H1 (cell line): ENCODE data around the gene RXRA. TPM values are rescaled to one million over a fixed set of nuclear protein-coding genes. Genes with fewer than 3 reads are reported as not detected.
A peak's percentile ranks its signal among the peaks of the same experiment; 100 is the strongest.

Experiments
- CTCF ChIA-PET: fragments of 300-600 bp; sonication (Branson Sonifier 250); formaldehyde crosslinking; loops from one replicate; lab custom pipeline; 2021; ENCODE audit not compliant: partially characterized antibody; lab: Charles Lee
- POLR2A ChIA-PET: fragments of 300-600 bp; sonication (Branson Sonifier 250); formaldehyde crosslinking; loops from one replicate; lab custom pipeline; 2021; ENCODE audit warnings: inconsistent platforms; ENCODE audit not compliant: partially characterized antibody; lab: Charles Lee
- DNase-seq, 2 experiments: peaks; one replicate each; pipeline versions ENCODE4 v3.0.0 to v3.0.0-alpha.2; 2010 to 2022; ENCODE audit warnings: low spot score in 2 of 2, low read depth in 1 of 2, mixed read lengths in 1 of 2
- FAIRE-seq: peaks from 2 replicates; lab custom pipeline; 2011; peaks lifted over from hg19 to GRCh38; lab: Jason Lieb, UNC
- H2AFZ ChIP-seq: 2 replicates; pipeline ENCODE4 v1.8.1; 2012; ENCODE audit warnings: low read length, inconsistent platforms
- H2AK5ac ChIP-seq: 2 replicates; pipeline ENCODE4 v1.6.1; 2013; ENCODE audit warnings: low read depth, low read length
- H2BK120ac ChIP-seq: replicated peaks from 2 replicates; pipeline ENCODE3; 2013; ENCODE audit warnings: low read depth, low read length, inconsistent platforms
- H2BK12ac ChIP-seq: 2 replicates; pipeline ENCODE4 v1.6.1; 2013; ENCODE audit warnings: low read depth, low read length
- H2BK15ac ChIP-seq: 2 replicates; pipeline ENCODE4 v1.6.1; 2013; ENCODE audit warnings: low read length
- H2BK20ac ChIP-seq: 2 replicates; pipeline ENCODE4 v1.6.1; 2013; ENCODE audit warnings: low read length
- H2BK5ac ChIP-seq: 2 replicates; pipeline ENCODE4 v1.6.1; 2013; ENCODE audit warnings: low read depth, low read length
- H3K14ac ChIP-seq: 2 replicates; pipeline ENCODE4 v1.6.1; 2013; ENCODE audit warnings: inconsistent platforms; ENCODE audit not compliant: insufficient read length
- H3K18ac ChIP-seq: 2 replicates; pipeline ENCODE4 v1.6.1; 2013; ENCODE audit warnings: low read length; ENCODE audit errors: extremely low read depth
- H3K23ac ChIP-seq: 2 replicates; pipeline ENCODE4 v1.6.1; 2013; ENCODE audit warnings: inconsistent platforms; ENCODE audit not compliant: insufficient read length
- H3K23me2 ChIP-seq: 2 replicates; pipeline ENCODE4 v1.6.1; 2013; ENCODE audit warnings: low read depth, low read length
- H3K27ac ChIP-seq: 2 replicates; pipeline ENCODE4 v1.6.1; 2011; ENCODE audit warnings: low read depth, low read length, inconsistent platforms
- H3K27me3 ChIP-seq, 4 experiments: replicated peaks in 1 of 4; 1 replicate in 1 of 4; 2 replicates in 3 of 4; pipeline versions ENCODE4 v1.6.1 to v1.8.1; 2011 to 2013; ENCODE audit warnings: low read length in 3 of 4, mild to moderate bottlenecking in 3 of 4, inconsistent platforms in 2 of 4, mixed read lengths in 2 of 4, moderate library complexity in 1 of 4; ENCODE audit not compliant: control insufficient read depth in 3 of 4, insufficient read depth in 3 of 4; ENCODE audit errors: extremely low read depth in 1 of 4
- H3K36me3 ChIP-seq, 4 experiments: 2 replicates each; pipeline versions ENCODE4 v1.6.1 to v1.8.1; 2011 to 2013; ENCODE audit warnings: mild to moderate bottlenecking in 4 of 4, low read length in 3 of 4, moderate library complexity in 2 of 4, control low read depth in 1 of 4, inconsistent platforms in 1 of 4; ENCODE audit not compliant: insufficient read depth in 4 of 4, control insufficient read depth in 2 of 4
- H3K4ac ChIP-seq: replicated peaks from 2 replicates; pipeline ENCODE3; 2013; ENCODE audit warnings: low read length, low read depth, mixed read lengths, inconsistent platforms; ENCODE audit not compliant: insufficient read length
- H3K4me1 ChIP-seq, 4 experiments: replicated peaks in 1 of 4; 1 replicate in 1 of 4; 2 replicates in 3 of 4; pipeline versions ENCODE4 v1.6.1 to v1.8.1; 2011 to 2013; ENCODE audit warnings: low read length in 3 of 4, inconsistent platforms in 2 of 4, mixed read lengths in 1 of 4; ENCODE audit not compliant: insufficient read depth in 4 of 4, control insufficient read depth in 3 of 4
- H3K4me2 ChIP-seq, 2 experiments: 2 replicates each; pipeline versions ENCODE4 v1.6.1 to v1.8.1; 2011 to 2013; ENCODE audit warnings: low read depth in 2 of 2, low read length in 2 of 2, control low read depth in 1 of 2, inconsistent platforms in 1 of 2, mild to moderate bottlenecking in 1 of 2; ENCODE audit not compliant: insufficient read depth in 1 of 2
- H3K4me3 ChIP-seq, 4 experiments: fragments of 200-600, 300-600 bp in 1 of 4; sonication (generic), shearing (Covaris generic), sonication (Bioruptor Twin) in 1 of 4; 2 replicates each; pipeline versions ENCODE4 v1.5.1 to v1.8.1; 2011 to 2016; ENCODE audit warnings: low read length in 4 of 4, low read depth in 3 of 4, control low read depth in 2 of 4, inconsistent platforms in 2 of 4, mild to moderate bottlenecking in 2 of 4, mixed read lengths in 1 of 4, moderate library complexity in 1 of 4; ENCODE audit not compliant: insufficient read depth in 2 of 4; ENCODE audit errors: extremely low read depth in 1 of 4
- H3K56ac ChIP-seq: replicated peaks from 2 replicates; pipeline ENCODE3; 2013; ENCODE audit warnings: low read depth, mild to moderate bottlenecking, mixed read lengths, low read length, inconsistent platforms; ENCODE audit not compliant: insufficient read length
- H3K79me1 ChIP-seq: 2 replicates; pipeline ENCODE4 v1.6.1; 2013; ENCODE audit warnings: low read depth, low read length, control low read depth
- H3K79me2 ChIP-seq, 2 experiments: 2 replicates each; pipeline versions ENCODE4 v1.6.1 to v1.8.1; 2012 to 2013; ENCODE audit warnings: low read length in 2 of 2, mild to moderate bottlenecking in 2 of 2, inconsistent platforms in 1 of 2; ENCODE audit not compliant: insufficient read depth in 2 of 2, control insufficient read depth in 1 of 2
- H3K9ac ChIP-seq, 4 experiments: replicated peaks in 1 of 4; 1 replicate in 1 of 4; 2 replicates in 3 of 4; pipeline versions ENCODE4 v1.6.1 to v1.8.1; 2011 to 2013; ENCODE audit warnings: low read depth in 3 of 4, low read length in 3 of 4, control low read depth in 2 of 4, mild to moderate bottlenecking in 2 of 4, moderate library complexity in 2 of 4, inconsistent platforms in 1 of 4; ENCODE audit errors: extremely low read depth in 1 of 4
- H3K9me3 ChIP-seq, 2 experiments: 2 replicates each; pipeline versions ENCODE4 v1.6.1 to v1.8.1; 2012 to 2013; ENCODE audit warnings: mild to moderate bottlenecking in 2 of 2, moderate library complexity in 2 of 2, control low read depth in 1 of 2, inconsistent platforms in 1 of 2, low read depth in 1 of 2, low read length in 1 of 2, mixed read lengths in 1 of 2; ENCODE audit not compliant: insufficient read depth in 2 of 2
- H4K20me1 ChIP-seq, 2 experiments: replicated peaks in 1 of 2; 2 replicates each; pipeline versions ENCODE3 to v1.8.1; 2011 to 2013; ENCODE audit warnings: inconsistent platforms in 2 of 2, low read length in 2 of 2, mild to moderate bottlenecking in 1 of 2; ENCODE audit not compliant: insufficient read depth in 2 of 2, control insufficient read depth in 1 of 2
- H4K5ac ChIP-seq: 2 replicates; pipeline ENCODE4 v1.6.1; 2013; ENCODE audit warnings: low read length, low read depth, mixed read lengths, inconsistent platforms; ENCODE audit not compliant: insufficient read length
- H4K8ac ChIP-seq: 2 replicates; pipeline ENCODE4 v1.8.0; 2013; ENCODE audit warnings: mild to moderate bottlenecking, moderate library complexity, low read length, inconsistent platforms; ENCODE audit not compliant: insufficient read depth; ENCODE audit errors: extremely low read depth
- H4K91ac ChIP-seq: replicated peaks from 2 replicates; pipeline ENCODE3; 2013; ENCODE audit warnings: low read length, mixed read lengths, inconsistent platforms; ENCODE audit not compliant: insufficient read length
- SP2 ChIP-seq: IDR thresholded peaks from 2 replicates; pipeline ENCODE4 v1.6.1; 2012; ENCODE audit warnings: mild to moderate bottlenecking, low read length, inconsistent platforms
- WGBS, 2 experiments: shearing (Covaris generic) in 1 of 2; methylation state at CpG; one replicate each; pipeline versions ENCODE4 v1.1.6 to v1.1.7; 2013 to 2015; ENCODE audit warnings: low lambda C conversion rate in 2 of 2, mixed read lengths in 2 of 2, inconsistent platforms in 1 of 2, low coverage in 1 of 2, missing lambda C conversion rate in 1 of 2; ENCODE audit not compliant: insufficient replicate concordance in 2 of 2, insufficient coverage in 1 of 2, insufficient read length in 1 of 2; ENCODE audit errors: extremely low coverage in 1 of 2, missing lambda C conversion rate in 1 of 2; 5-methylcytosine and 5-hydroxymethylcytosine counted together
- polyA plus RNA-seq, 7 experiments: library from polyadenylated mRNA; depleted of rRNA in 3 of 7; stranded (reverse) in 5 of 7; unstranded in 2 of 7; fragments of >200 nt in 5 of 7; fragments of 200-250 nt in 2 of 7; gene quantifications; 1 replicate in 5 of 7; 2 replicates in 1 of 7; 4 replicates in 1 of 7; pipeline versions ENCODE4 v1.2.1 to v1.2.3, GENCODE V29; 2011 to 2013; ENCODE audit warnings: missing spikeins in 2 of 7, mixed read lengths in 2 of 7
- total RNA-seq: library from RNA; stranded (reverse); fragmentation: NEBNext Ultra II Directional; extraction: Animal tissue kit (Norgen Biotek cat#: 25700); gene quantifications from 2 replicates; pipeline ENCODE4 v1.2.1, GENCODE V29; 2021

The RXRA gene
- total and polyA plus RNA-seq, 2 of the 8 experiments (the other 6 are each of a cell fraction or from before 2014, with no cell fraction given): 9.8 to 29.4 TPM

GRCh38 chr9:134293611-134294152, 32.6 kb upstream of the RXRA start:
- H3K56ac ChIP-seq: no peak overlapping the region
- H3K36me3 ChIP-seq: no peaks in the 10 kb centered on the region
- no peak overlapping the region for H2AK5ac ChIP-seq
- H3K4me3 ChIP-seq: no peak overlapping the region
- H2BK20ac ChIP-seq: no peak overlapping the region; the same call in 1 of the 2 replicates
- H3K4me2 ChIP-seq: no peak overlapping the region
- no peaks in the 10 kb centered on the region for H3K79me1 ChIP-seq
- POLR2A ChIA-PET: interaction anchor here (0.7 kb wide), 1 partner anchor 52 kb away, joined by 3 read pairs; no protein-coding TSS in a partner anchor
- H3K23ac ChIP-seq: no peak overlapping the region
- WGBS, 2 experiments: 86% methylated on average over 23 of the region's 24 CpGs; no CpG with 5 or more reads in 1 of the 2 experiments
- peak overlapping the region; percentile 13 for H3K18ac ChIP-seq
- H2BK120ac ChIP-seq: no peak overlapping the region
- H2AFZ ChIP-seq: no peak overlapping the region
- peaks cover 0 to 12% (median 4%) of the 10 kb centered on the region in 4 experiments; a peak in 3 of 7 replicates for H3K4me1 ChIP-seq
- no peaks in the 10 kb centered on the region for H4K20me1 ChIP-seq
- CTCF ChIA-PET: interaction anchor here (0.8 to 1.6 kb wide), 4 partner anchors 53 to 156 kb away, joined by 3 to 4 read pairs (median 3); no protein-coding TSS in a partner anchor
- H3K9me3 ChIP-seq: no peaks in the 10 kb centered on the region
- no peak overlapping the region for H4K91ac ChIP-seq
- H4K8ac ChIP-seq: peak overlapping the region; percentile 28; the same call in 1 of the 2 replicates
- H2BK12ac ChIP-seq: no peak overlapping the region
- no peak overlapping the region for H3K14ac ChIP-seq
- DNase-seq (no peak), FAIRE-seq (no peak)
- no peaks in the 10 kb centered on the region for H3K79me2 ChIP-seq
- H3K9ac ChIP-seq: no peak overlapping the region
- no peak overlapping the region for H2BK5ac ChIP-seq
- H3K23me2 ChIP-seq: no peaks in the 10 kb centered on the region
- no peaks in the 10 kb centered on the region for H3K27me3 ChIP-seq
- H3K27ac ChIP-seq: no peak overlapping the region
- no peak overlapping the region for H2BK15ac ChIP-seq
- H3K4ac ChIP-seq: no peak overlapping the region
- H4K5ac ChIP-seq: no peak overlapping the region
- no peak for TF ChIP-seq SP2
